ENCODE data around the gene WASF2.

DNA sequence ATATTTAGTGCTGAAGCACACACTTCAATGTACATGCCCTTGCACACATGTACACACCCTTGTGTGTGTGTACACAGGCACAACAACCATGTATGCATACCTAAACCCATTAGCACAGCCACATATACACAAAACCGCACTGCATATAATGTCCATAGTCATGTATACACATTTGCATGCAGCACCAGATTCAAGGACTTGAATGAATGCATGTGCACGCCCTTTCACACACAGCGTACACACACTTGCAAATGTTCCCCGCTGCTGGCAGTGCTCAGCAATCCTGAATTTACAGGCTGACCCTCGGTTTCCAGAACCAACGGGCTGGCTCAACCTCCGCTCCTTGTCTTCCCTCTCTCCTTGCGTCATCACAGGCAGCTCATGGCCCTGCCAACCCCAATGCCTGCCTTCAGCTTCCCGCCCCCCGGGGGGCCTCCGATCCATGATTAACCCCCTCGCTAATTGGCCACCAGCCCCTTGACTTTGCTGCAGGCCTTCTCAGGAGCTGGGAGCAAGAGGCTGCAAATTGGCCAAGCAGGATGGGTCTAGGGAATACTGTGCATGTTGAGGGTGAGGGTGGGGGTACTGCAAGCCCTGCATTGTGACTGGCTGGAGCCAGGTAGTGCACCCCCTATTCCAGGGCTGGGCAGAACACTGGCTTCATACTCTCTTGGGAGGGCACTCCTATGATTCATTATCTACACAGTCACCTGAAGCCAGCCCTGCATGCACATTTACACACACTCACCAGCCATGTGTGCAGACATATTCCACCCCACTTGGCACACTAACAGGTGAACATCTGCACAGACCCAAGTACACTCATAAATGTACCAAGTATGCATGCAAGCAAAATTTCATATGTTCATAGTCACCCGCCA lies 89.6 kb downstream of the WASF2 start:
- TF ChIP-seq CTCF (IDR thresholded peaks at IDR 0.05) (no peak), POLR2A (IDR thresholded peaks at IDR 0.05) (no peak)
